HCT116 (cell line): ENCODE data around the gene CDK7. TPM values are rescaled to one million over a fixed set of nuclear protein-coding genes. Genes with fewer than 3 reads are reported as not detected.

Experiments
- ATAC-seq: fragments of 200-7000 bp; cut with Tn5 transposase; 2 replicates; pipeline ENCODE4 v1.9.1; 2020; ENCODE audit warnings: mild to moderate bottlenecking, moderate library complexity
- BruUV-seq: library from RNA; stranded (reverse); fragments of 400-500 nt; replicated peaks from 2 replicates; lab custom pipeline; 2021; lab: Mats Ljungman, UMichigan
- CTCF ChIA-PET: fragments of 300-600 bp; sonication (Branson Sonifier 250); formaldehyde crosslinking; loops from one replicate; lab custom pipeline; 2021; ENCODE audit warnings: antibody characterized with exemption; lab: Charles Lee
- POLR2A ChIA-PET: fragments of 300-600, 350-600 bp; sonication (Branson Sonifier 250); formaldehyde crosslinking; loops from one replicate; lab custom pipeline; 2021; ENCODE audit warnings: antibody characterized with exemption; lab: Charles Lee
- RAD21 ChIA-PET, 2 experiments: fragments of 300-600 bp; sonication (Branson Sonifier 250); formaldehyde crosslinking; loops; one replicate each; lab custom pipeline; 2023; ENCODE audit warnings: low total read pairs in 2 of 2; ENCODE audit not compliant: uncharacterized antibody in 2 of 2, unreplicated experiment in 2 of 2, low non-redundant PET in 1 of 2; lab: Charles Lee
- DNase-seq: peaks from one replicate; pipeline ENCODE4 v3.0.0-alpha.2; 2010; ENCODE audit warnings: low read depth, low spot score
- H2AFZ ChIP-seq: fragments of 200-600 bp; shearing (Covaris generic), sonication (generic); 2 replicates; pipeline ENCODE4 v1.6.1; 2017; ENCODE audit warnings: low read depth, mixed run types, mixed read lengths, antibody characterized with exemption, low read length; ENCODE audit not compliant: poor library complexity, severe bottlenecking
- H3K27ac ChIP-seq: 2 replicates; pipeline ENCODE4 v1.5.1; 2012; ENCODE audit warnings: low read depth, low read length
- H3K27me3 ChIP-seq: fragments of 200-600 bp; sonication (generic); 2 replicates; pipeline ENCODE4 v1.6.1; 2016; ENCODE audit warnings: mixed run types, low read length, mixed read lengths; ENCODE audit not compliant: insufficient read depth
- H3K36me3 ChIP-seq, 2 experiments: fragments of 200-500 bp in 1 of 2; fragments of 200-600 bp in 1 of 2; sonication (Bioruptor generic) in 1 of 2; sonication (generic) in 1 of 2; 2 replicates each; pipeline versions ENCODE4 v1.5.1 to v1.6.1; 2014 to 2016; ENCODE audit warnings: low read length in 2 of 2, inconsistent platforms in 1 of 2, mixed read lengths in 1 of 2, mixed run types in 1 of 2; ENCODE audit not compliant: insufficient read depth in 2 of 2, control insufficient read depth in 1 of 2
- H3K4me1 ChIP-seq, 2 experiments: fragments of 200-600 bp in 1 of 2; sonication (generic) in 1 of 2; 2 replicates each; pipeline versions ENCODE4 v1.5.1 to v1.6.1; 2012 to 2017; ENCODE audit warnings: low read length in 2 of 2, inconsistent platforms in 1 of 2, mild to moderate bottlenecking in 1 of 2, mixed read lengths in 1 of 2, mixed run types in 1 of 2, moderate library complexity in 1 of 2; ENCODE audit not compliant: insufficient read depth in 2 of 2, control insufficient read depth in 1 of 2
- H3K4me2 ChIP-seq: fragments of 200-600 bp; sonication (generic); 2 replicates; pipeline ENCODE4 v1.6.1; 2017; ENCODE audit warnings: mixed run types, low read length, mixed read lengths
- H3K4me3 ChIP-seq, 2 experiments: fragments of 200-600 bp in 1 of 2; sonication (generic) in 1 of 2; replicated peaks in 1 of 2; 2 replicates each; pipeline ENCODE4 v1.5.1; 2011 to 2016; ENCODE audit warnings: low read length in 2 of 2, control low read depth in 1 of 2, low read depth in 1 of 2, mild to moderate bottlenecking in 1 of 2, mixed read lengths in 1 of 2, mixed run types in 1 of 2
- H3K79me2 ChIP-seq: fragments of 200-600 bp; sonication (generic); 2 replicates; pipeline ENCODE4 v1.6.1; 2017; ENCODE audit warnings: mild to moderate bottlenecking, mixed run types, low read length, moderate library complexity, mixed read lengths; ENCODE audit not compliant: insufficient read depth
- H3K9ac ChIP-seq: fragments of 200-600 bp; sonication (generic); 2 replicates; pipeline ENCODE4 v1.6.1; 2016; ENCODE audit warnings: low read length, mixed read lengths
- H3K9me2 ChIP-seq: fragments of 200-600 bp; sonication (generic), shearing (Covaris generic); 2 replicates; pipeline ENCODE4 v1.6.1; 2017; ENCODE audit warnings: mixed run types, mild to moderate bottlenecking, moderate library complexity; ENCODE audit not compliant: insufficient read depth
- H3K9me3 ChIP-seq, 2 experiments: fragments of 200-500 bp in 1 of 2; fragments of 200-600 bp in 1 of 2; sonication (Bioruptor generic) in 1 of 2; sonication (generic) in 1 of 2; 2 replicates each; pipeline ENCODE4 v1.6.1; 2014 to 2017; ENCODE audit warnings: low read length in 2 of 2, mixed read lengths in 2 of 2, inconsistent platforms in 1 of 2, low read depth in 1 of 2, mild to moderate bottlenecking in 1 of 2, mixed run types in 1 of 2, moderate library complexity in 1 of 2; ENCODE audit not compliant: control insufficient read depth in 1 of 2, insufficient read depth in 1 of 2
- H4K20me1 ChIP-seq: fragments of 200-600 bp; sonication (generic), shearing (Covaris generic); 2 replicates; pipeline ENCODE4 v1.6.1; 2017; ENCODE audit warnings: mixed run types, mild to moderate bottlenecking, moderate library complexity; ENCODE audit not compliant: insufficient read depth
- CBX3 ChIP-seq: IDR thresholded peaks from 2 replicates; pipeline ENCODE4 v1.6.1; 2012; ENCODE audit warnings: low read depth
- EGR1 ChIP-seq: IDR thresholded peaks from 2 replicates; pipeline ENCODE4 v1.6.1; 2012; ENCODE audit warnings: low read depth
- EZH2 ChIP-seq: fragments of 200-600 bp; sonication (generic); IDR thresholded peaks from 2 replicates; pipeline ENCODE4 v1.6.1; 2017; ENCODE audit warnings: antibody characterized with exemption, mixed run types
- EZH2phosphoT487 ChIP-seq: fragments of 200-600 bp; IDR thresholded peaks from 2 replicates; pipeline ENCODE4 v1.6.1; 2018; ENCODE audit warnings: antibody characterized with exemption, borderline replicate concordance
- FOSL1 ChIP-seq: IDR thresholded peaks from 2 replicates; pipeline ENCODE4 v1.6.1; 2012; ENCODE audit warnings: low read depth
- JUND ChIP-seq: IDR thresholded peaks from 2 replicates; pipeline ENCODE4 v1.6.1; 2012
- POLR2A ChIP-seq: IDR thresholded peaks from 2 replicates; pipeline ENCODE4 v1.7.0; 2011; ENCODE audit warnings: borderline replicate concordance; ENCODE audit not compliant: insufficient read depth, insufficient read length; ENCODE audit errors: extremely low read depth
- RAD21 ChIP-seq: IDR thresholded peaks from 2 replicates; pipeline ENCODE4 v1.6.1; 2012; ENCODE audit warnings: low read depth, mild to moderate bottlenecking
- SIN3A ChIP-seq: IDR thresholded peaks from 2 replicates; pipeline ENCODE4 v1.6.1; 2012; ENCODE audit warnings: low read depth
- SP1 ChIP-seq: IDR thresholded peaks from 2 replicates; pipeline ENCODE4 v1.6.1; 2012; ENCODE audit warnings: low read depth
- TCF7L2 ChIP-seq: IDR thresholded peaks from 2 replicates; pipeline ENCODE4 v1.7.0; 2011; ENCODE audit warnings: borderline replicate concordance, inconsistent platforms; ENCODE audit not compliant: insufficient read depth, insufficient read length; ENCODE audit errors: extremely low read depth
- YY1 ChIP-seq: IDR thresholded peaks from 2 replicates; pipeline ENCODE4 v1.6.1; 2011; ENCODE audit warnings: low read length, low read depth, moderate library complexity, mild to moderate bottlenecking; ENCODE audit not compliant: insufficient replicate concordance; ENCODE audit errors: extremely low read depth
- ZFX ChIP-seq: fragments of 450-650 bp; IDR thresholded peaks from 2 replicates; pipeline ENCODE4 v1.6.1; 2017
- ZNF274 ChIP-seq: fragments of 200-500 bp; sonication (Bioruptor generic); IDR thresholded peaks from 2 replicates; pipeline ENCODE4 v1.6.1; 2014; ENCODE audit warnings: mild to moderate bottlenecking, low read depth, low read length, inconsistent platforms
- intact Hi-C: fragments of 100-400 bp; cut with micrococcal nuclease; formaldehyde crosslinking; loops from 2 replicates; pipeline ENCODE4 v1.10.0; 2022
- total RNA-seq: library from RNA; stranded (reverse); gene quantifications from one replicate; pipeline ENCODE4 v1.2.1, GENCODE V29; 2021; ENCODE audit not compliant: unreplicated experiment
- TF ChIP-seq, protein P1 (sequence below), 3 experiments: fragments of 200-600 bp in 1 of 3; sonication (generic) in 1 of 3; IDR thresholded peaks in 2 of 3; conservative IDR thresholded peaks in 1 of 3; 2 replicates each; pipeline ENCODE4 v1.5.1; 2012 to 2017; ENCODE audit warnings: low read depth in 2 of 3, low read length in 2 of 3, antibody characterized with exemption in 1 of 3, borderline replicate concordance in 1 of 3, control low read depth in 1 of 3, mild to moderate bottlenecking in 1 of 3, mixed read lengths in 1 of 3, mixed run types in 1 of 3, moderate library complexity in 1 of 3; ENCODE audit not compliant: insufficient read depth in 1 of 3
- TF ChIP-seq, protein P2 (sequence below): IDR thresholded peaks from 2 replicates; pipeline ENCODE4 v1.6.1; 2012
- TF ChIP-seq, protein P3 (sequence below): IDR thresholded peaks from 2 replicates; pipeline ENCODE4 v1.6.1; 2012

CDK7 gene
- total RNA-seq, 1 experiment from 2014 or later: 67.0 TPM

DNA sequence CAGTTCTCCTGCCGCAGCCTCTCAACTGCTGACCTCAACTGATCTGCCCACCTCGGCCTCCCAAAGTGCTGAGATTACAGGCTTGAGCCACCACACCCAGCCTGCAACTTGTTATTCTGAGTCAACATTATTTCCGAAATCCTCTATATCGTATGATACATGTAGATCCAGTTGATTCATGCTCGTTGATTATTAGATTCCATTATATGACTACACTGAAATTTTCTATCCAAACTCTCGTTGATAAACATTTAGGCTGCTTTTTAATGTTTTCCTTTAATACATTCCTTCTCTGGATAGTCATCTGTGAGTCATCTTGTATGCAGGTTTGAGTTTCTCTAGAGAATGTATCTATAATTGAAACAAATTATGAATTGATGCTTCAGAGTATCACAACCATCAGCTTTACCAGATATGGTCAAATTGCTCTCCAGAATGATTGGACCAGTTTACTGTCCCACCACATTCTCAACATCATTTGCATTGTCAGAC lies 4.1 kb downstream of the CDK7 start (continued):
- TF ChIP-seq, protein P1, sequence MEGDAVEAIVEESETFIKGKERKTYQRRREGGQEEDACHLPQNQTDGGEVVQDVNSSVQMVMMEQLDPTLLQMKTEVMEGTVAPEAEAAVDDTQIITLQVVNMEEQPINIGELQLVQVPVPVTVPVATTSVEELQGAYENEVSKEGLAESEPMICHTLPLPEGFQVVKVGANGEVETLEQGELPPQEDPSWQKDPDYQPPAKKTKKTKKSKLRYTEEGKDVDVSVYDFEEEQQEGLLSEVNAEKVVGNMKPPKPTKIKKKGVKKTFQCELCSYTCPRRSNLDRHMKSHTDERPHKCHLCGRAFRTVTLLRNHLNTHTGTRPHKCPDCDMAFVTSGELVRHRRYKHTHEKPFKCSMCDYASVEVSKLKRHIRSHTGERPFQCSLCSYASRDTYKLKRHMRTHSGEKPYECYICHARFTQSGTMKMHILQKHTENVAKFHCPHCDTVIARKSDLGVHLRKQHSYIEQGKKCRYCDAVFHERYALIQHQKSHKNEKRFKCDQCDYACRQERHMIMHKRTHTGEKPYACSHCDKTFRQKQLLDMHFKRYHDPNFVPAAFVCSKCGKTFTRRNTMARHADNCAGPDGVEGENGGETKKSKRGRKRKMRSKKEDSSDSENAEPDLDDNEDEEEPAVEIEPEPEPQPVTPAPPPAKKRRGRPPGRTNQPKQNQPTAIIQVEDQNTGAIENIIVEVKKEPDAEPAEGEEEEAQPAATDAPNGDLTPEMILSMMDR (IDR thresholded peaks at IDR 0.05 in 2 of 3, conservative IDR thresholded peaks at IDR 0.05 in 1 of 3; ENCODE audit: borderline replicate concordance in 1 of 3, insufficient read depth in 1 of 3, low read depth in 2 of 3, low read length in 2 of 3): no peak
- TF ChIP-seq CBX3 (peak; percentile 51; the same call in 1 of the 2 replicates), SP1 (peak; percentile 75), YY1 (no peak), RAD21 (no peak), SIN3A (peak; percentile 69; the same call in 1 of the 2 replicates), ZFX (no peak), FOSL1 (peak; percentile 98), EZH2phosphoT487 (no peak), EZH2 (no peak)
- TF ChIP-seq, protein P2, sequence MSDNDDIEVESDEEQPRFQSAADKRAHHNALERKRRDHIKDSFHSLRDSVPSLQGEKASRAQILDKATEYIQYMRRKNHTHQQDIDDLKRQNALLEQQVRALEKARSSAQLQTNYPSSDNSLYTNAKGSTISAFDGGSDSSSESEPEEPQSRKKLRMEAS: 0 out of 2 replicates have a peak, but pooled peaks have one; percentile 31
- TF ChIP-seq, all 23 proteins: peak for 9

DNA sequence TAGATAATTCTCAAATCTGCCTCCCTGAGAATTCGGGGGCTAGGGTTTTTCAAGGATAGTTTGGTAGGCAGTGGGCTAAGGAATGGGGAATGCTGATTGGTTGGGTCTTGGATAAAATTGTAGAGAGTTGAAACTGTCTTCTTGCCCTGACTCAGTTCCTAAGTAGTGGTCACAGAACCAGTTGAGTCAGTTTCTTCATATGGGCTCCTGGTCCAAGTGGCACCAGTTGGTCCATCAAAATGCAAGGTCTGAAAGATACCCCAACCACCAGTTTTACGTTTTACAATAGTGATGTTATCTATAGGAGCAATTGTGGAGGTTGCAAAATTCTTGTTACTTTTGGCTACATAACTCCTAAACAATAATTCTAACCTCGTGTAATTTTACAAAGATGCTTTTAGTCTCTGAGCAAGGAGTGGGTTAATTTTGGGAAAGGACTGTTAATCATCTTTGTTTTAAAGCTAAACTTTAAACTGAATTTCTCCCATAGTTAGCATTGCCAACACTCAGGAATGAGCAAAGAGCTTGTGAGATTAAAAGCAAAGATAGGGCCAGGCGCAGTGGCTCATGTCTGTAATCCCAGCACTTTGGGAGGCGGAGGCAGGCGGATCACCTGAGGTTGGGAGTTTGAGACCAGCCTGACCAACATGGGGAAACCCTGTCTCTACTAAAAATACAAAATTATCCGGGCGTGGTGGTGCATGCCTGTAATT lies 7.7 kb downstream of the CDK7 start:
- no peak overlapping the region for H3K9ac ChIP-seq
- intact Hi-C loops: no loop called here
- no peaks in the 10 kb centered on the region for H3K9me3 ChIP-seq
- no peaks in the 10 kb centered on the region for H3K27me3 ChIP-seq
- peaks cover 11% of the 10 kb centered on the region; the same call in 1 of the 2 replicates for H4K20me1 ChIP-seq
- ChIA-PET CTCF (no interaction called here), RAD21 (no interaction called here), POLR2A (interaction anchor here (1.4 kb wide), 1 partner anchor 8 kb away, joined by 3 read pairs; the partner anchor contains the start of gene CDK7)
- peaks cover 32 to 40% of the 10 kb centered on the region in 2 experiments for H3K4me1 ChIP-seq
- no peak for DNase-seq
- H2AFZ ChIP-seq: no peak overlapping the region
- H3K79me2 ChIP-seq: peaks cover 96% of the 10 kb centered on the region
- H3K27ac ChIP-seq: no peak overlapping the region
- no peak for ATAC-seq
- no peaks in the 10 kb centered on the region for H3K9me2 ChIP-seq
- H3K4me3 ChIP-seq: no peak overlapping the region
- peaks cover 4 to 7% of the 10 kb centered on the region in 2 experiments; a peak in 2 of 4 replicates for H3K36me3 ChIP-seq
- BruUV-seq: no TSS peak
- no peak overlapping the region for H3K4me2 ChIP-seq
- TF ChIP-seq POLR2A (no peak), TCF7L2 (no peak), ZNF274 (no peak), EZH2 (no peak), RAD21 (no peak), CBX3 (no peak), EGR1 (no peak), JUND (no peak), ZFX (no peak), YY1 (no peak)
- TF ChIP-seq, protein P1 (IDR thresholded peaks at IDR 0.05 in 2 of 3, conservative IDR thresholded peaks at IDR 0.05 in 1 of 3; ENCODE audit: borderline replicate concordance in 1 of 3, insufficient read depth in 1 of 3, low read depth in 2 of 3, low read length in 2 of 3): no peak
- TF ChIP-seq, protein P3, sequence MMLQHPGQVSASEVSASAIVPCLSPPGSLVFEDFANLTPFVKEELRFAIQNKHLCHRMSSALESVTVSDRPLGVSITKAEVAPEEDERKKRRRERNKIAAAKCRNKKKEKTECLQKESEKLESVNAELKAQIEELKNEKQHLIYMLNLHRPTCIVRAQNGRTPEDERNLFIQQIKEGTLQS: no peak
